Measurements from ENCODE around the gene E2F3. TPM values are rescaled to one million over a fixed set of nuclear protein-coding genes. Genes with fewer than 3 reads are reported as not detected.

The E2F3 gene
- total RNA-seq = 6.2 and 7.4 TPM in 2 replicates

- peak; percentile 100 for DNase-seq (ENCODE audit: insufficient read length, low spot score, missing footprints)
- Histone ChIP-seq H4K20me1 (ENCODE audit: insufficient read depth, low read length) (peaks cover 12% of the 10 kb centered on the region), H3K27me3 (ENCODE audit: insufficient read depth, low read length) (no peaks in the 10 kb centered on the region), H2AFZ (ENCODE audit: low read length) (peak within 1 kb of the TSS; percentile 83), H3K4me3 (ENCODE audit: insufficient read depth, low read length) (peak within 1 kb of the TSS; percentile 87), H3K4me2 (ENCODE audit: insufficient read depth, low read length) (peak within 1 kb of the TSS; percentile 91), H3K9me3 (ENCODE audit: low read depth, low read length) (peaks cover 2% of the 10 kb centered on the region), H3K27ac (ENCODE audit: low read depth, low read length) (peak within 1 kb of the TSS; percentile 56), H3K36me3 (ENCODE audit: insufficient read depth, low read length) (peaks cover 8% of the 10 kb centered on the region), H3K4me1 (ENCODE audit: insufficient read depth, low read length) (peaks cover 7% of the 10 kb centered on the region), H3K79me2 (ENCODE audit: insufficient read depth, low read length) (peaks cover 30% of the 10 kb centered on the region)
- TF ChIP-seq CTCF (IDR thresholded peaks at IDR 0.05; ENCODE audit: extremely low read depth, low read depth, low read length) = no peak
Measured at GRCh38 chr6:20401205-20402091, at the start of gene E2F3. Gene E2F3, plus strand, starts transcription at chr6:20401879. Its CDS starts 354 bp downstream, at chr6:20402233.

- Histone ChIP-seq H3K4me3 (ENCODE audit: insufficient read depth, low read length) (no peak overlapping the region), H3K27ac (ENCODE audit: low read depth, low read length) (no peak overlapping the region), H2AFZ (ENCODE audit: low read length) (no peak overlapping the region), H3K27me3 (ENCODE audit: insufficient read depth, low read length) (no peaks in the 10 kb centered on the region), H3K79me2 (ENCODE audit: insufficient read depth, low read length) (no peaks in the 10 kb centered on the region), H3K4me1 (ENCODE audit: insufficient read depth, low read length) (no peaks in the 10 kb centered on the region), H3K36me3 (ENCODE audit: insufficient read depth, low read length) (no peaks in the 10 kb centered on the region), H4K20me1 (ENCODE audit: insufficient read depth, low read length) (no peaks in the 10 kb centered on the region), H3K9me3 (ENCODE audit: low read depth, low read length) (no peaks in the 10 kb centered on the region), H3K4me2 (ENCODE audit: insufficient read depth, low read length) (no peak overlapping the region)
- no peak for DNase-seq (ENCODE audit: insufficient read length, low spot score, missing footprints)
- no peak for TF ChIP-seq CTCF (IDR thresholded peaks at IDR 0.05; ENCODE audit: extremely low read depth, low read depth, low read length)
Measured at GRCh38 chr6:20352346-20352745, 49.3 kb upstream of the E2F3 start.

DNA sequence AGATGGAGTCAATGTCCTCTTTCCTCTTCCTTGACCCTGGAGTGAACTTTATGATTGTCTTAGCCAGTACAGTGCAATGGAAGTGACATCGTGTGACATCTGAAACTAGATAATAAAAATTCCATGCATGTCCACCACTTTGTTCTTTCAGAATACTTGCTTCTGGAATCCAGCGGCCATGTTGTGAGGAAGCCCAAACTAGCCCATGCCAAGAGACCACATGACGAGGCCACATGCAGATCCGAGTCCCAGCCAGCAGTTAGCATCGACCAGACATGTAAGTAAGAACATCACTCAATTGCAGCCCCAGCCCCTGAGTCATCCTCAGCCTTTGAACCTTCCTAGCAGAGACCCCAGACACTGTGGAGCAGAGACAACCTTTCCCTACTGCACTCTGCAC is 48.5 kb upstream of the E2F3 start:
- H2AFZ ChIP-seq (ENCODE audit: low read length) = no peak overlapping the region
- H3K4me3 ChIP-seq (ENCODE audit: insufficient read depth, low read length) = no peak overlapping the region
- H3K79me2 ChIP-seq (ENCODE audit: insufficient read depth, low read length) = no peaks in the 10 kb centered on the region
- no peaks in the 10 kb centered on the region for H3K9me3 ChIP-seq (ENCODE audit: low read depth, low read length)
- no peaks in the 10 kb centered on the region for H3K27me3 ChIP-seq (ENCODE audit: insufficient read depth, low read length)
- H3K4me2 ChIP-seq (ENCODE audit: insufficient read depth, low read length) = no peak overlapping the region
- no peak for TF ChIP-seq CTCF (IDR thresholded peaks at IDR 0.05; ENCODE audit: extremely low read depth, low read depth, low read length)
- no peak overlapping the region for H3K27ac ChIP-seq (ENCODE audit: low read depth, low read length)
- no peaks in the 10 kb centered on the region for H4K20me1 ChIP-seq (ENCODE audit: insufficient read depth, low read length)
- no peaks in the 10 kb centered on the region for H3K4me1 ChIP-seq (ENCODE audit: insufficient read depth, low read length)
- no peaks in the 10 kb centered on the region for H3K36me3 ChIP-seq (ENCODE audit: insufficient read depth, low read length)
- no peak for DNase-seq (ENCODE audit: insufficient read length, low spot score, missing footprints)

- DNase-seq (ENCODE audit: insufficient read length, low spot score, missing footprints) = no peak
- Histone ChIP-seq H3K27ac (ENCODE audit: low read depth, low read length) (no peak overlapping the region), H3K4me2 (ENCODE audit: insufficient read depth, low read length) (no peak overlapping the region), H3K4me3 (ENCODE audit: insufficient read depth, low read length) (no peak overlapping the region), H2AFZ (ENCODE audit: low read length) (no peak overlapping the region), H3K36me3 (ENCODE audit: insufficient read depth, low read length) (no peaks in the 10 kb centered on the region), H4K20me1 (ENCODE audit: insufficient read depth, low read length) (no peaks in the 10 kb centered on the region), H3K79me2 (ENCODE audit: insufficient read depth, low read length) (no peaks in the 10 kb centered on the region), H3K27me3 (ENCODE audit: insufficient read depth, low read length) (no peaks in the 10 kb centered on the region), H3K9me3 (ENCODE audit: low read depth, low read length) (no peaks in the 10 kb centered on the region), H3K4me1 (ENCODE audit: insufficient read depth, low read length) (no peaks in the 10 kb centered on the region)
- TF ChIP-seq CTCF (IDR thresholded peaks at IDR 0.05; ENCODE audit: extremely low read depth, low read depth, low read length) = no peak
Measured at GRCh38 chr6:20354366-20354765, 47.3 kb upstream of the E2F3 start.

Data from osteoblast (primary cell).